SU-DHL-6 (cell line): ENCODE data around the gene BNIP5.

Experiments
- H2AFZ ChIP-seq: fragments of 200-600 bp; sonication (generic); 2 replicates; pipeline ENCODE4 v1.6.1; 2014; ENCODE audit warnings: low read depth, mild to moderate bottlenecking, moderate library complexity, mixed read lengths, antibody characterized with exemption, low read length; ENCODE audit not compliant: severe bottlenecking
- H3F3A ChIP-seq: fragments of 200-600 bp; shearing (Covaris generic); 2 replicates; pipeline ENCODE4 v1.6.0; 2016; ENCODE audit warnings: antibody characterized with exemption, mild to moderate bottlenecking; ENCODE audit not compliant: insufficient read depth
- H3K27ac ChIP-seq: fragments of 200-600 bp; sonication (generic); 2 replicates; pipeline ENCODE4 v1.5.1; 2016; ENCODE audit warnings: low read depth, mild to moderate bottlenecking, low read length, moderate library complexity, mixed read lengths
- H3K27me3 ChIP-seq: fragments of 200-600 bp; sonication (generic), shearing (Covaris generic); 2 replicates; pipeline ENCODE4 v1.6.0; 2014; ENCODE audit warnings: mild to moderate bottlenecking, low read length
- H3K36me3 ChIP-seq: fragments of 200-600 bp; sonication (generic); 2 replicates; pipeline ENCODE4 v1.6.1; 2014; ENCODE audit warnings: mild to moderate bottlenecking, low read length, mixed read lengths
- H3K4me2 ChIP-seq: fragments of 300-600, 200-600 bp; shearing (Covaris generic), sonication (generic); 2 replicates; pipeline ENCODE4 v1.6.0; 2014; ENCODE audit warnings: low read length, low read depth, mild to moderate bottlenecking; ENCODE audit not compliant: poor library complexity, severe bottlenecking
- H3K4me3 ChIP-seq: fragments of 200-600 bp; sonication (generic); 2 replicates; pipeline ENCODE4 v1.5.1; 2014; ENCODE audit warnings: antibody characterized with exemption, low read length, mild to moderate bottlenecking, mixed read lengths; ENCODE audit not compliant: insufficient read depth, poor library complexity, severe bottlenecking
- H3K79me2 ChIP-seq: fragments of 200-600 bp; sonication (generic); 2 replicates; pipeline ENCODE4 v1.6.1; 2014; ENCODE audit warnings: mild to moderate bottlenecking, low read length, moderate library complexity; ENCODE audit not compliant: insufficient read depth
- H3K9ac ChIP-seq: fragments of 200-600 bp; sonication (generic); 2 replicates; pipeline ENCODE4 v1.7.0; 2014; ENCODE audit warnings: mild to moderate bottlenecking, low read length
- H3K9me2 ChIP-seq: fragments of 200-600 bp; sonication (generic); replicated peaks from 2 replicates; pipeline ENCODE4 v1.6.1; 2014; ENCODE audit warnings: low read length; ENCODE audit not compliant: insufficient read depth
- H3K9me3 ChIP-seq: fragments of 200-600 bp; sonication (generic); 2 replicates; pipeline ENCODE4 v1.6.1; 2014; ENCODE audit warnings: low read length, mixed read lengths; ENCODE audit not compliant: insufficient read depth
- H4K20me1 ChIP-seq: fragments of 200-600 bp; sonication (generic); 2 replicates; pipeline ENCODE4 v1.6.1; 2014; ENCODE audit warnings: low read depth, mild to moderate bottlenecking, antibody characterized with exemption, low read length, moderate library complexity, mixed read lengths
- CTCF ChIP-seq: fragments of 200-600 bp; sonication (generic); IDR thresholded peaks from one replicate; pipeline ENCODE4 v1.5.1; 2017; ENCODE audit warnings: antibody characterized with exemption, mild to moderate bottlenecking, low read length, moderate library complexity; ENCODE audit not compliant: insufficient read depth, poor library complexity, severe bottlenecking
- EZH2phosphoT487 ChIP-seq: fragments of 200-600 bp; sonication (generic), shearing (Covaris generic); conservative IDR thresholded peaks from 2 replicates; pipeline ENCODE4 v1.6.1; 2018; ENCODE audit warnings: mild to moderate bottlenecking, antibody characterized with exemption, low read length, moderate library complexity, mixed read lengths

BNIP5 gene

GRCh38 chr6:36313649-36313936, 23.1 kb downstream of the BNIP5 start:
- Histone ChIP-seq H3K79me2 (no peaks in the 10 kb centered on the region), H3K9me3 (no peaks in the 10 kb centered on the region), H3K27me3 (no peaks in the 10 kb centered on the region), H3K36me3 (no peaks in the 10 kb centered on the region), H2AFZ (no peak overlapping the region), H3K27ac (no peak overlapping the region), H3K9me2 (no peaks in the 10 kb centered on the region), H3F3A (no peaks in the 10 kb centered on the region), H4K20me1 (no peaks in the 10 kb centered on the region), H3K9ac (no peak overlapping the region), H3K4me3 (no peak overlapping the region), H3K4me2 (no peak overlapping the region)
- TF ChIP-seq EZH2phosphoT487 = no peak
- TF ChIP-seq CTCF = no peak

GRCh38 chr6:36312854-36313648, 23.6 kb downstream of the BNIP5 start:
- no peaks in the 10 kb centered on the region for H3K9me2 ChIP-seq
- no peaks in the 10 kb centered on the region for H3K9me3 ChIP-seq
- TF ChIP-seq EZH2phosphoT487 (no peak), CTCF (no peak)
- H3K36me3 ChIP-seq = no peaks in the 10 kb centered on the region
- H4K20me1 ChIP-seq = no peaks in the 10 kb centered on the region
- no peak overlapping the region for H3K27ac ChIP-seq
- H3F3A ChIP-seq = no peaks in the 10 kb centered on the region
- H3K4me2 ChIP-seq = peak overlapping the region; percentile 8
- H3K4me3 ChIP-seq = no peak overlapping the region
- no peak overlapping the region for H3K9ac ChIP-seq
- peak overlapping the region; percentile 4 for H2AFZ ChIP-seq
- H3K27me3 ChIP-seq = no peaks in the 10 kb centered on the region
- no peaks in the 10 kb centered on the region for H3K79me2 ChIP-seq

- H3K27me3 ChIP-seq = no peaks in the 10 kb centered on the region
- H3K9me3 ChIP-seq = no peaks in the 10 kb centered on the region
- TF ChIP-seq EZH2phosphoT487 = no peak
- no peak for TF ChIP-seq CTCF
- no peaks in the 10 kb centered on the region for H4K20me1 ChIP-seq
- no peaks in the 10 kb centered on the region for H3K79me2 ChIP-seq
- H3K27ac ChIP-seq = no peak overlapping the region
- no peak overlapping the region for H3K9ac ChIP-seq
- H2AFZ ChIP-seq = no peak overlapping the region
- H3K9me2 ChIP-seq = no peaks in the 10 kb centered on the region
- no peak overlapping the region for H3K4me3 ChIP-seq
- H3K4me2 ChIP-seq = no peak overlapping the region
- no peaks in the 10 kb centered on the region for H3K36me3 ChIP-seq
- no peaks in the 10 kb centered on the region for H3F3A ChIP-seq
Observed at GRCh38 chr6:36309900-36310299, 26.8 kb downstream of the BNIP5 start.
